Muscle of arm (tissue), 12 donors: ENCODE data around the gene ANKRD39. TPM values are rescaled to one million over a fixed set of nuclear protein-coding genes. Genes with fewer than 3 reads are reported as not detected.

Source experiments
- DNase-seq: peaks from one replicate; pipeline ENCODE4 v3.0.0-alpha.2; 2013
- polyA plus RNA-seq, 12 donors: library from polyadenylated mRNA; unstranded; fragments of 120-200 nt; gene quantifications; one replicate each; pipeline ENCODE4 v1.2.1, GENCODE V29; 2013; ENCODE audit not compliant: insufficient read length in 12 of 12

Gene ANKRD39
- polyA plus RNA-seq, 12 donors, result 5.5 to 9.4 (median 7.2) TPM; not detected in 2

- DNase-seq, result no peak
Measured at GRCh38 chr2:96860065-96861029, 2.5 kb upstream of the ANKRD39 start.

DNA sequence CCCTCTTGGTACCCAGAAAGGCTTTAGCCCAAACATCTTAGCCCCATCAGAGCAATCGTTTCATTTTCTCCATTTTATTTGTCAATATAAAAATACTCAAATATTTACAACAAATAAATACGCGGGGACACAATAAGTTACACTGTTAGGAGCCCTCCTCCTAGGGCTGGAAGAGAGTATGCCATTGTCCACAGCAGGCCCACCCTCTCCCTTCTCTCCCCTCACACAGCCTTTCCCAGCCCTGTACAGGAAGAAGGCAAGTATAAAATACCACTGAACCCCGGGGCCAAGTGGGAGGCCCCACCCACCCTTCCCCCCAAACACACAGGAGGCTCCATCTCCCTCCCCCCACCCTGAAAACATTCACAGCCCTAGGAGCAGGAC lies 1.9 kb upstream of the ANKRD39 start:
- DNase-seq, result no peak

- DNase-seq, result no peak
Measured at GRCh38 chr2:96859099-96859649, 1.4 kb upstream of the ANKRD39 start.

DNA sequence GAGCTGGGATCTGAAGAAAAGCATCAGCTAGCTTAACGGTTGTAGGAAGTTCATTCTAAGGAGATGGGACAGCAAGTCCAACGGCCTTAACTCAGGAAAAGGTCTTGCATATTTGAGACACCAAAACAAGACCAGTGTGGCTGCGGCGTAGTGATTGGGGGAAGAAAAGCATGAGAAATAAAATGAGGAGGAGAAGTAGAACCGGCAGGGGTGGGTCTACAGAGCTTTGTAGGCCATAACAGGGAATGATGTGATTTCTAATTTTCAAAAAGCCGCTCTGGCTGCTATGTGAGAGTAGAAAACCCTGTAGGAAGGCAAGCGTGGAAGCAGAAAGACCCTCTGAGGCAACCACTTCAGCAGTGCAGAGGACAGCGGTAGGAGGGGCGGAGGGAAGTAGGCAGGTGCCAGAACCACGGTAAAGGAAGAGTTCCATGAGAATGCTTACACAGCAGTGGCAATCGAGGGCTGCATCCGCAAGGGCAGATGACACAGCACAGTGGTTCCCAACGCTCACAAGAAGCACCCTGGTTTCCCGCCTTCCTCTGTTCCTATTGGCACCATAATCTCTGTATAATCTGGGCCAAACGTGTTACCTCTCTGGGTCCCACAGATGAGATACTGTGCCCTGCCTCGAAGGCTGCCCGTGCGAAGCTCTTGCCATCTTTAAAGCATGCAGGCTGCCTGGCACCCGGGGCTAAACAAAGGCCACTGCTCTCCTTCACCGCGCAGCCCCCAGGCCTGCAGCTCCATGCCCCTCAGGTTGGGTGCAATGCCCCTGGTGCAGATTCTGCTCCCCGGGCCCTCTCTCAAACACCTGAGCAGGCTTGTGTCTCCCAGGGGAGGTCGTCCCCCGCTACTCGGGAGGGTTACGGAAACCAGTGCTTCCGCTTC lies 795 bp downstream of the ANKRD39 start:
- no peak for DNase-seq

DNA sequence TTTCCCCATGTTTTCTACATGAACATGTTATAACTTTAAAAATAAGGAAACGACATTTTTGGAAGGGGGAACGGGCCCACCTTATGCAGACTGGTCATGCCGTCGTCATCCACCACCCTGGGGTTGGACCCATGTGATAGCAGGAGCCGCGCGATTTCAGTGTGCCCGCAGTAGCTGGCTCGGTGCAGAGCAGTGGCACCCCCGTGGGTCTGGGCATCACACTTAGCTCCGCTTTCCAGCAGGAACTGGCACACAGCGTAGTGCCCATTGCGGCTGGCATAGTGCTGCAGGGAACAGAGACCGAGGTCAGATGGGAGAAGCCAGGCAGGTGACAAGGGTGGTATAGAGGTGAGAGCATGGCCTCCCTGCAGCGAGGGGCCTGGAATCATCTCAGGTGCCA lies 4.5 kb downstream of the ANKRD39 start:
- no peak for DNase-seq

DNA sequence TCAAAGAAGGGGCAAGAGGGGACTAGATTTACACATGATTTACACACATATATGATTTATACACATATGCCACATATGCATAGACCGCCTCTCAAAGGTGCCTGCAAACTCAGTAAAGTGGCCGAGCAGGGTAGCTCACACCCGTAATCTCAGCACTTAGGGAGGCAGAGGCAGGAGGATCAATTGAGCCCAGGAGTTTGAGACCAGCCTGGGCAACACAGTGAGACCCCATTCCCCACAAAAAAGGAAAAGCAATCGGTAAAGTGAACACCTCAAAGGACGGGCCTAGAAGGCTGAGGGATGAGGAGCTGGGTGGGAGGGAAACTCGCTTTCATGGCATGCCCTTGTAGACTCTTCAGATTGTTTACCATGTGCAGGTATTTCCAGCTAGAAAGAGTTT lies 5.1 kb downstream of the ANKRD39 start:
- no peak for DNase-seq

DNA sequence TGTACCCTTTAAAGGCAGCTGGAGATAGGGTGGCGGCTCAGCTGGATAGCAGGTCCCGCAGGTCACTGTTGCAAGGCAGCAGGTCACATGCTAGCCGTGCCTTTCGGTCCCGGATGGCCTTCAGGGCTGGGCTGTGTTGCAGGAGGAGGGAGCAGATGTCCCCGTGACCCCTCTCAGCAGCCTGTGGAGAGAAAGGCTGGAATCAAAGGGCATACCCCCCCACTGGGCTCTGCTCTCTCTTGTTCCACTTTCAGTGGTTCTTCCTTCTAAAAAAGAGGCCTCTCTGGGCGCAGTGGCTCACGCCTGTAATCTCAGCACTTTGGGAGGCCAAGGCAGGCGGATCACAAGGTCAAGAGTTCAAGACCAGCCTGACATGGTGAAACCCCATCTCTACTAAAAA lies 9.6 kb downstream of the ANKRD39 start:
- DNase-seq, result no peak

GRCh38 chr2:96847586-96847985 lies 10.2 kb downstream of the ANKRD39 start:
- no peak for DNase-seq

DNA sequence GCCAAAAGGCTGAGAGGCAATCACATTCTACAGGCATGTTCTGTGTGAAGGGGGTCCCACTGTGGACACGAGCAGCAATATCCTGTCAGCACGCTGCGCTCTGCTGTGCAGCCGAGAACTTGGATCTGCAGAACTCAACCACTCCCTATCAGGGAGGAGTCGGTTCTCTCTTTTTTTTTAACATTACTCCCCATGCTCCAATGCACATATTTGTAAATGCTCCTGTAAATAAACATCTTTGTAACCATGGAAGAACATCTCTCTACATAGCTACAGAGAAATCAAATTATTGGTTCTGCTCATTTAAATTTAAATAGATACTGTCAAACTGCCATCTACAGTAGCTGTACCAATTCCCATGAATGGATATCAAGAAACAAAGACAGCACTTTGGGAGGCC lies 11.0 kb downstream of the ANKRD39 start:
- DNase-seq, result no peak

- DNase-seq, result no peak
Measured at GRCh38 chr2:96844405-96844808, 13.4 kb downstream of the ANKRD39 start.

DNA sequence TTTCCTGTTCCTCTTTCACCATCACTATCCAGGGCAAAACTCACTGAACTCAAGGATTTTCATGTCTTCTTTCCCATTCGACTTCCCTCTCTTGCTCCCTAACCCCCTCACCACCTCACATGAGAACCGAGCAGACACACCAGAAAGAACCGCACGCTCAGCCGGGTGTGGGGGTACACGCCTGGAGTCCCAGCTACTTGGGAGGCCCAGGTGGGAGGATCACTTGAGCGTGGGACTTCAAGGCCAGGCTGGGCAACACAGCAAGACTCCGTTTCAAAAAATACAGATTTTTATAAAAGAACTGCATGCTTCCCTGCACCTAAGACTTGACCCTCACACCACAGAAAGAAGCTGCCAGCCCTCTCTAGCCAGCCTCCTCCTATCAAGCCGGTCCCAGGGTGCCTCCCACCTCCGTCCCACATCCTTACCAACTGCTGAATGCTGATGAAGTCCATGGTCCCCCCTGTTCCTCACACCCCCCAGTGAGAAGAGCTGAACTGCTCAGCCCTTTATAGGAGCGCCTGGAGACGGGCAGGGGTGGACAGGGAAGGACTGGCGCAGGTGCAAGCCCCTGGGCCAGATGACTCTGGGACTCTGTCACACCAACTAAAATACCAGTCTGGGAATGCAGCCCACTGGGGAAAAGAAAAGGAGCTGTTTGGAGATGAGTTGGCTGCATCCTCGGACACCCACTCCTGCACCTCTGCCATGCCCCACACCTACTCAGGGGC lies 14.1 kb downstream of the ANKRD39 start, which contains the start of gene ANKRD23:
TSS of gene ANKRD23 (minus strand) at position 484 of the 731 bp plus-strand sequence. CDS start at position 455, 29 bp downstream.
- no peak for DNase-seq

GRCh38 chr2:96842600-96842999 lies 15.2 kb downstream of the ANKRD39 start:
- DNase-seq, result no peak

- no peak for DNase-seq
Measured at GRCh38 chr2:96841701-96842495, 15.9 kb downstream of the ANKRD39 start.

DNA sequence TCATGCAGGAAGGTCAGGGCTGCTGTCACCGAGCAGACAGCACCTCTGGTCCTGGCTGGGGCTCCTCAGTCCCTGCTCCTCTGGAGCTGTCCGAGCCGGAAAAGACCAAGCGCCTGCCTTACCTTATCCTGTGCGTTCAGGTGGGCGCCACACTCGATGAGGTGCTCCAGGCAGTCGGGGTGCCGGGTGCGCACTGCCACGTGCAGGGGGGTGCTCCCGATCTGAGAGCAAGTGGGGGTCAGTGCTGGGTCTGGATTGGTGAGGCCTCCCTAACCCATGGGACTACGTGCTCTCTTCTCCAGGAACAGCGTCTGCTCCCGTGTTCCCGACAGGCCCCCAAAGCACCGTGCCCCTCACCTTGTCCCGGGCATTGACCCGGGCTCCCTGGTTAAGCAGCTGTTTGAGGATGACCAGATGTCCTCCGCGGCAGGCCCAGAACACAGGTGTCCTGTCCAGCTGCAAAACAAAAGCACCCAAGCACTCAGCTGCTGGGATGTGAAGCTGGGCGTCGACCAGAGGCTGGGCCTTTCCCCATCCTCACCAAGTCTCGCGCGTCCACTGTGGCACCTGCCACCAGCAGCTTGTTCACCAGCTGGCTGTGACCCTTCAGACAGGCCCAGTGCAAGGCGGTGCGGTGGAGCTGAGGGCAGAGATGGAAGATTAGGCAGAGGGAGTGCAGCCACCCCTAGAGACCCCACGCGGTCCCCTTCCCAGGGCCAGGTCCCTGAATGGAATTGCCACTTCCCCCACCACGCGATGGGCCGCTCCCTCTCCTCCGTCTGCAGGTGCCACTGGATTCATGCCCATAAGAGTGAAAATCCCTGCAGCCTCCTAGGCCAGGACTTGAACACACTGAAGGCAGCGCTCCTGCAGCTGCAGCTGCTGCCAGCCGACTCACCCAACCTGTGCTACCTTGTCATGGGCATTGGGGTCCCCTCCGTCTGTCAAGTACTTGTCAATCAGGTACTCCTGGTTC lies 17.7 kb downstream of the ANKRD39 start:
- no peak for DNase-seq

DNA sequence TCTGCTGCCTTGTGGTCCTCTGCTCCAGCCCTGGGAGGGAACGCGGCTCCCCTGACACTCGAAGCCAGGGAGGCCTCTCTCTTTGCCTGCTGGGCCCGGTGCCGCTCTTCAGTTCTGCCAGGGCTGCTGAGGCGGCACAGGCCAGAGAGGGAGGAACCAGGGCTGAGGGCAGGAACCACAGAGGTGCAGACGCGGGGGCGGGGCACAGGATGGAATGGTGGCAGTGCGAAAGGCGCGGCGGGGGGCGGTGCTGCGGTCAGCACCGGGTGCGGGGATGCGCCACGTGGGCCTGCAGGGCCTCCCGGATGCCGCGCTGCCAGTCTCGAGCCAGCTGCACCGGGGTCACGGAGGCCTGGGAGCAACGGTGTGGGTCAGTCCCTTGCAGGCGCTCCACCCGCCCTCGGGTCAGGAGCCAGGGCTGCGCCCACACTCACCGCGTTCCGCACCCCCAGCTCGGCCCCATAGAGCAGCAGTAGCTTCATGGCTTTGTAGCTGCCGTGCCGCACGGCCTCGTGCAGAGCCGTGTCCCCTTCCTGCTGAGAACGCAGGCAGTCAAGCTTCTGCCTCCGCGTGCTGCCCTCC lies 18.4 kb downstream of the ANKRD39 start:
- no peak for DNase-seq

DNA sequence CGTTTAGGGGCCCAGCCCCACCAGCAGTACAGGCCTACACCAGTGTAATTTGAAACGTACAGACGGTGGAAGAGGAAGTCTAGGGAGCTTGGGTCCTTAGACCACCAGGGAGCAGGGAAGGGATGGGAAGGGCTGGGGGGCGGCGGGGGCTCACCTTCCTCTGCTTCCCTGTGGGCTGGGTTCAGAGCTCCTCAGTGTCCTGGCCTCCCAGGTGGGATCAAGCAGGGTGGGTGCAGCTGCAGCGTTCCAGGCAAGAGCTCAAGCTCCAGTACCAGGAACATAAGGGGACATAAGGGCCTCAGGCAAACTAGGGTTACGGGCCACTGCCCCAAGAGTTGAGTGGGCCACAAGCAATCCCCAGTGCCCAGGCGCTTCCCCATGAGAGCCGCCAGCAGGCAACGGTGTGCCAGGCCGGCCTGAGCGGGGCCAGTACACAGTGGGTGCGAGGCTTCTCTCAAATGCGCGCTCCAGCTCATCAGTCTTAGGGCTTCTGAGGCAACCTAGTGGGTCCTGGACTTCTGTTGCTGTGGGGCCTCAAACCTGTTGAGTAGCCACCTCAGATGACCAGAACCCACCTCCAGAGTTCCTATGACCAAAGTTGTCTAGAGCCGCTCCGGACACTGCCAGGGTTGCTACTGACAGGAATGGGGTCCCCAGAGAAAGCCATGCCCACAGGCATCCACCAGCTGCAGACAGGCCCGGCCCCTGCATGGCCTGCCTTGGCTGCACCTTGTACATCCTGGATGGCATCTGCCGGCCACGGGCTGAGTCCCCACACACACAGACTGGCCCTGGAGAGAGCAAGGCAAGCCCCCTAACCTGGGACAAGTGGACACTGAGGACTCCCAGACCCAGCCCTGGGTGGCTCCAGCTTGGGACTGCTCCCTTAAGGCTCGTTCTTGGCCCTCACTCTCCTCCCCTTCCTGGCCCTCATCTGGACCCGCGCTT lies 19.2 kb downstream of the ANKRD39 start:
- no peak for DNase-seq

DNA sequence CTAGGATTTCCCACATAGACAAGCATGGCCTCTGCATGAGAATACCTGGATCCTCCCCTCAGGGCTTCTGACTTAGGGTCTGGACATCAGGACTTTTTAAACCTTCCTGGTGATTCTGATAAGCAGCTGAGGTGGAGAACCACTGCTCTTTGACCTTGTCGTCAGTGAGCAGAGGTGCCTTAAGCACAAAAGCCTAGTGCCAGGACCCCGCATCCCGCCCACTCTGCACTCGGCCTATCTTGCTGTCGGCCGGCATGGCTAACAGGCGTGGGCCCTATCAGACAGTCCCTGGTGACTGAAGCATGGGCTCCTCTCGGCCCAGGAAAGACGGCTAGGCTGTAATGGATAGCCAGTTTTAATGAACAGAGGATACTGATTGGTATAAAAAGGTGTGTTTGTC lies 20.2 kb downstream of the ANKRD39 start:
- no peak for DNase-seq

DNA sequence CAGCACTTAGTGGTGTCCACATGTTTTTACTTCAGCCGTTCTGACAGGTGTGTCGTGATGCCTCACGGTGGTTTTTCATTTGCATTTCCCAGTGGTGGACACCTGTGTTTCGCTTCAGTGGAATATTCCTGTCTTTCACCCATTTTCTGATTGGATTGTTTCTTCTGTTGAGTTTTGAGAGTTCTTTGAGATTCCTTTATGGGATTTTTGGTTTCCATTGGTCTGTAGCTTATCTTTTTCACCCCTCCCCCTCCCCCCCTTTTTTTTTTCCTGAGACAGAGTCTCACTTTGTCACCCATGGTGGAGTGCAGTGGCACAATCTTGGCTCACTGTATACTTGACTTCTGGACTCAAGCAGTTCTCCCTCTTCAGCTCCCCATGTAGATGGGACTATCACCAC lies 22.0 kb downstream of the ANKRD39 start:
- no peak for DNase-seq
